WI38 (cell line): ENCODE data around the gene SLC6A18.

ENCODE experiments used
- H3K4me3 ChIP-seq: 2 replicates; pipeline ENCODE4 v1.5.1; 2011; ENCODE audit warnings: low read depth, mild to moderate bottlenecking, control low read depth, low read length
- CTCF ChIP-seq: IDR thresholded peaks from 2 replicates; pipeline ENCODE4 v1.5.1; 2012; ENCODE audit warnings: low read depth, mild to moderate bottlenecking, control low read depth, low read length

SLC6A18 gene

GRCh38 chr5:1240496-1241260 lies 15.5 kb downstream of the SLC6A18 start:
- no peak for TF ChIP-seq CTCF
- no peak overlapping the region for H3K4me3 ChIP-seq

- H3K4me3 ChIP-seq, result no peak overlapping the region
- no peak for TF ChIP-seq CTCF
Observed at GRCh38 chr5:1241509-1242080, 16.4 kb downstream of the SLC6A18 start.

GRCh38 chr5:1242733-1243486 lies 17.7 kb downstream of the SLC6A18 start:
- no peak for TF ChIP-seq CTCF
- no peak overlapping the region for H3K4me3 ChIP-seq

- no peak overlapping the region for H3K4me3 ChIP-seq
- TF ChIP-seq CTCF, result no peak
Observed at GRCh38 chr5:1243487-1244130, 18.4 kb downstream of the SLC6A18 start.

- no peak for TF ChIP-seq CTCF
- H3K4me3 ChIP-seq, result no peak overlapping the region
Observed at GRCh38 chr5:1244255-1244654, 19.1 kb downstream of the SLC6A18 start.

- no peak overlapping the region for H3K4me3 ChIP-seq
- TF ChIP-seq CTCF, result no peak
Observed at GRCh38 chr5:1244976-1245375, 19.8 kb downstream of the SLC6A18 start.
